Astrocyte of the spinal cord (primary cell): ENCODE measurements around the gene SLC38A10.
A peak's percentile ranks its signal among the peaks of the same experiment; 100 is the strongest.

Experiments
- DNase-seq: peaks from one replicate; pipeline ENCODE4 v3.0.0; 2011; ENCODE audit warnings: low read depth, low spot score
- H3K4me3 ChIP-seq: 2 replicates; pipeline ENCODE4 v1.5.1; 2011; ENCODE audit warnings: low read depth, mild to moderate bottlenecking, low read length, moderate library complexity
- in situ Hi-C: cut with HindIII; loops from 2 replicates; pipeline ENCODE4 v1.10.0; 2017; ENCODE audit warnings: low sequenced_read_pairs
- TF ChIP-seq, protein P1 (sequence below): IDR thresholded peaks from 2 replicates; pipeline ENCODE4 v1.5.1; 2012; ENCODE audit warnings: low read depth, mild to moderate bottlenecking, low read length, inconsistent platforms

Gene SLC38A10

DNA sequence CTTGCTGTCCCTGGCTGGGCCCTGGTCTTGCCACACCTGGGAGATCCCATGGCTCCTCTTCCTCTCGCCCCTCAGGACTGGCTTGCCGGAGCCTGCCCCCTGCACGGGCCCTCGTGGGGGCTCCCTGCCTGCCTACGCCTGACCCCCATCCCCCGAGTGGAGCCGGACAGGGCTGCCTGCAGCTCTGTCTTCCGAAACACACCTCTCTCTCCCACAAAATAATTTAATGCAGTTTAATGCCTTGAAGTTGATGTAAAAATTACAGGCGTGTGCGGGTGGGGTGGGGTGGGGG lies 22.4 kb upstream of the SLC38A10 start:
- TF ChIP-seq, protein P1, sequence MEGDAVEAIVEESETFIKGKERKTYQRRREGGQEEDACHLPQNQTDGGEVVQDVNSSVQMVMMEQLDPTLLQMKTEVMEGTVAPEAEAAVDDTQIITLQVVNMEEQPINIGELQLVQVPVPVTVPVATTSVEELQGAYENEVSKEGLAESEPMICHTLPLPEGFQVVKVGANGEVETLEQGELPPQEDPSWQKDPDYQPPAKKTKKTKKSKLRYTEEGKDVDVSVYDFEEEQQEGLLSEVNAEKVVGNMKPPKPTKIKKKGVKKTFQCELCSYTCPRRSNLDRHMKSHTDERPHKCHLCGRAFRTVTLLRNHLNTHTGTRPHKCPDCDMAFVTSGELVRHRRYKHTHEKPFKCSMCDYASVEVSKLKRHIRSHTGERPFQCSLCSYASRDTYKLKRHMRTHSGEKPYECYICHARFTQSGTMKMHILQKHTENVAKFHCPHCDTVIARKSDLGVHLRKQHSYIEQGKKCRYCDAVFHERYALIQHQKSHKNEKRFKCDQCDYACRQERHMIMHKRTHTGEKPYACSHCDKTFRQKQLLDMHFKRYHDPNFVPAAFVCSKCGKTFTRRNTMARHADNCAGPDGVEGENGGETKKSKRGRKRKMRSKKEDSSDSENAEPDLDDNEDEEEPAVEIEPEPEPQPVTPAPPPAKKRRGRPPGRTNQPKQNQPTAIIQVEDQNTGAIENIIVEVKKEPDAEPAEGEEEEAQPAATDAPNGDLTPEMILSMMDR = no peak
- DNase-seq = no peak
- in situ Hi-C loops = no loop called here

GRCh38 chr17:81315885-81316391 lies 20.8 kb upstream of the SLC38A10 start:
- H3K4me3 ChIP-seq = no peak overlapping the region
- TF ChIP-seq, protein P1 = no peak
- no peak for DNase-seq
- in situ Hi-C loops = no loop called here

More for the DNA sequence above, 22.4 kb upstream of the SLC38A10 start:
- no peak overlapping the region for H3K4me3 ChIP-seq

- in situ Hi-C loops = no loop called here
- DNase-seq = no peak
- no peak overlapping the region for H3K4me3 ChIP-seq
- TF ChIP-seq, protein P1 = no peak
Observed at GRCh38 chr17:81315129-81315884, 20.2 kb upstream of the SLC38A10 start.

- TF ChIP-seq, protein P1 = no peak
- no peak overlapping the region for H3K4me3 ChIP-seq
- DNase-seq = no peak
- in situ Hi-C loops = no loop called here
Observed at GRCh38 chr17:81314398-81315081, 19.4 kb upstream of the SLC38A10 start.

DNA sequence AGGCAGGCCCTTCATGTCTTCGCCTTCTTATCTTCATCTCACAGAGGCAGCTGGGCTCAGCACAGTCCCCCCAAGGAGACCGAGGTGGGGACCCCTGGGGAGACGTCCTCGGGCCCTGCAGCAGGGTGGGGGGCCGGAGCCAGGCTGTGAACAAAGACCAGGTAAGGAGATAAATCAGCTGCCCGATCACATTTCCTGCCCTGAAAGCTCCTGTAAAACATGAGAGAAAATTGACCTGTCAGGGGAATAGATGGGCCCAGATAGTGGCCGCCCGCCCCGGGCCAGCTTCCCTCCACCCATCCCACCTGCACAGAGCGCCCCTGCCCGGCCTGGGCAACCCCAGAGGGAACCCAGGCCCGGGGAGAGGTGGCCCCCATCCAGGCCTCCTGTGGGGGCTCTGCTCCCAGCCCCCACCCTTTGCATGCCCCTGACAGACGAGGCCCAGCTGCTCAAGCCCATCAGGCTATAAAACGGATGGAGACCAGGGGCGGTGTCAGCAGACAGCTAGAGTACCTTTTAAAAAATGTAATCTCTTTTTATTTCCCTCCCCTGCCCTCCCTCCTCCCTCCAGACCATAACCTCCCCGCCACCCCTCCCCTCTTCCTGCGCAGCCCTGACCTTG lies 18.8 kb upstream of the SLC38A10 start:
- no peak for DNase-seq
- H3K4me3 ChIP-seq = no peak overlapping the region
- TF ChIP-seq, protein P1 = no peak
- in situ Hi-C loops = no loop called here

GRCh38 chr17:81312624-81313325 lies 17.7 kb upstream of the SLC38A10 start:
- in situ Hi-C loops = no loop called here
- TF ChIP-seq, protein P1 = no peak
- H3K4me3 ChIP-seq = no peak overlapping the region
- DNase-seq = peak; percentile 10
